GM23338 (cell line): Measurements from ENCODE around the gene KRTAP4-1. TPM values are rescaled to one million over a fixed set of nuclear protein-coding genes. Genes with fewer than 3 reads are reported as not detected.

Experiments
- ATAC-seq: fragments of 200-7000 bp; cut with Tn5 transposase; 3 replicates; pipeline ENCODE4 v1.9.1; 2020
- DNase-seq: peaks from one replicate; pipeline ENCODE4 v3.0.0-alpha.2; 2015; ENCODE audit warnings: low spot score
- H2AFZ ChIP-seq: fragments of 200-600 bp; sonication (generic); 2 replicates; pipeline ENCODE4 v1.8.0; 2016; ENCODE audit warnings: antibody characterized with exemption, mild to moderate bottlenecking, moderate library complexity
- H3F3A ChIP-seq: fragments of 200-600 bp; sonication (generic); replicated peaks from 2 replicates; pipeline ENCODE4 v1.8.0; 2017; ENCODE audit warnings: antibody characterized with exemption, mixed run types, low read depth
- H3K27ac ChIP-seq: fragments of 200-600 bp; sonication (generic); 2 replicates; pipeline ENCODE4 v1.6.1; 2016; ENCODE audit warnings: low read depth
- H3K27me3 ChIP-seq: fragments of 200-600 bp; sonication (generic); 2 replicates; pipeline ENCODE4 v1.8.0; 2016; ENCODE audit warnings: mild to moderate bottlenecking, mixed run types, moderate library complexity; ENCODE audit not compliant: insufficient read depth
- H3K36me3 ChIP-seq: fragments of 200-600 bp; sonication (generic); 2 replicates; pipeline ENCODE4 v1.8.0; 2016; ENCODE audit warnings: mild to moderate bottlenecking; ENCODE audit not compliant: insufficient read depth
- H3K4me1 ChIP-seq: fragments of 200-600 bp; sonication (generic); 2 replicates; pipeline ENCODE4 v1.8.0; 2016; ENCODE audit warnings: mild to moderate bottlenecking, moderate library complexity; ENCODE audit not compliant: insufficient read depth
- H3K4me2 ChIP-seq: fragments of 200-600 bp; sonication (generic); 2 replicates; pipeline ENCODE4 v1.7.1; 2017; ENCODE audit warnings: mixed run types
- H3K4me3 ChIP-seq: fragments of 200-600 bp; sonication (generic); 2 replicates; pipeline ENCODE4 v1.6.1; 2016; ENCODE audit warnings: mixed run types
- H3K79me2 ChIP-seq: fragments of 200-600 bp; sonication (generic); replicated peaks from 2 replicates; pipeline ENCODE4 v1.8.0; 2017; ENCODE audit warnings: mild to moderate bottlenecking; ENCODE audit not compliant: insufficient read depth
- H3K9me2 ChIP-seq: fragments of 200-600 bp; sonication (generic); 2 replicates; pipeline ENCODE4 v1.8.0; 2017; ENCODE audit not compliant: insufficient read depth
- H4K20me1 ChIP-seq: fragments of 200-600 bp; sonication (generic); replicated peaks from 2 replicates; pipeline ENCODE4 v1.8.0; 2017; ENCODE audit warnings: mild to moderate bottlenecking; ENCODE audit not compliant: insufficient read depth
- H3K27ac Mint-ChIP-seq: 2 replicates; pipeline ENCODE4 v1.8.0; 2020; ENCODE audit warnings: inconsistent platforms, mild to moderate bottlenecking, moderate library complexity, mixed read lengths
- H3K27me3 Mint-ChIP-seq: 3 replicates; pipeline ENCODE4 v1.8.0; 2022; ENCODE audit warnings: low read depth, mild to moderate bottlenecking, moderate library complexity, mixed read lengths, inconsistent platforms; ENCODE audit not compliant: insufficient read depth, poor library complexity
- H3K36me3 Mint-ChIP-seq: 3 replicates; pipeline ENCODE4 v1.8.0; 2021; ENCODE audit warnings: low read depth, mild to moderate bottlenecking, inconsistent platforms, moderate library complexity, mixed read lengths
- H3K4me1 Mint-ChIP-seq: 3 replicates; pipeline ENCODE4 v1.8.0; 2020; ENCODE audit warnings: mild to moderate bottlenecking, inconsistent platforms, mixed read lengths
- H3K4me3 Mint-ChIP-seq: 3 replicates; pipeline ENCODE4 v1.8.0; 2021; ENCODE audit warnings: moderate library complexity, mild to moderate bottlenecking, inconsistent platforms, mixed read lengths
- H3K9me3 Mint-ChIP-seq: 3 replicates; pipeline ENCODE4 v1.8.0; 2020; ENCODE audit warnings: moderate library complexity, mild to moderate bottlenecking, inconsistent platforms, mixed read lengths
- CREB1 ChIP-seq: fragments of 250-450 bp; sonication (Bioruptor Pico); IDR thresholded peaks from 2 replicates; pipeline ENCODE4 v1.5.0; 2020; ENCODE audit warnings: low read depth, mild to moderate bottlenecking, moderate library complexity
- EZH2 ChIP-seq: fragments of 200-600 bp; sonication (generic); IDR thresholded peaks from one replicate; pipeline ENCODE4 v1.8.0; 2017; ENCODE audit warnings: antibody characterized with exemption, mild to moderate bottlenecking, low read depth; ENCODE audit not compliant: unreplicated experiment
- EZH2phosphoT487 ChIP-seq: fragments of 200-600 bp; sonication (generic); IDR thresholded peaks from one replicate; pipeline ENCODE4 v1.8.1; 2018; ENCODE audit warnings: antibody characterized with exemption; ENCODE audit not compliant: unreplicated experiment
- JUNB ChIP-seq: IDR thresholded peaks from one replicate; pipeline ENCODE4 v1.6.1; 2016; ENCODE audit warnings: antibody characterized with exemption; ENCODE audit not compliant: unreplicated experiment
- NANOG ChIP-seq: IDR thresholded peaks from 2 replicates; pipeline ENCODE4 v1.6.1; 2016; ENCODE audit warnings: antibody characterized with exemption, borderline replicate concordance
- POLR2AphosphoS5 ChIP-seq: IDR thresholded peaks from 2 replicates; pipeline ENCODE4 v1.6.1; 2016; ENCODE audit warnings: antibody characterized with exemption, low read depth
- STAT1 ChIP-seq: IDR thresholded peaks from one replicate; pipeline ENCODE4 v1.6.1; 2016; ENCODE audit warnings: antibody characterized with exemption; ENCODE audit not compliant: unreplicated experiment
- ZNF114 ChIP-seq: fragments of 250-450 bp; sonication (Bioruptor Pico); IDR thresholded peaks from 2 replicates; pipeline ENCODE4 v1.5.0; 2020; ENCODE audit warnings: mild to moderate bottlenecking, moderate library complexity
- ZNF331 ChIP-seq: fragments of 250-450 bp; sonication (Bioruptor Pico); IDR thresholded peaks from 2 replicates; pipeline ENCODE4 v1.5.0; 2020; ENCODE audit warnings: low read depth, mild to moderate bottlenecking, moderate library complexity
- polyA plus RNA-seq: library from polyadenylated mRNA; unstranded; fragments of >200 nt; fragmentation: Nextera tagmentation; extraction: Ambion mirVana; gene quantifications from 2 replicates; pipeline ENCODE4 v1.2.1, GENCODE V29; 2016
- total RNA-seq: library from RNA; depleted of rRNA; stranded (reverse); fragments of >200 nt; shearing (Covaris generic); gene quantifications from 2 replicates; pipeline ENCODE4 v1.2.3, GENCODE V29; 2014
- TF ChIP-seq, protein P1 (sequence below): IDR thresholded peaks from one replicate; pipeline ENCODE4 v1.6.1; 2018; ENCODE audit warnings: antibody characterized with exemption; ENCODE audit not compliant: unreplicated experiment
- TF ChIP-seq, protein P2 (sequence below): fragments of 250-450 bp; sonication (Bioruptor Pico); IDR thresholded peaks from 2 replicates; pipeline ENCODE4 v1.5.0; 2020; ENCODE audit warnings: mild to moderate bottlenecking, moderate library complexity
- TF ChIP-seq, protein P3 (sequence below): IDR thresholded peaks from 2 replicates; pipeline ENCODE4 v1.6.1; 2016; ENCODE audit warnings: antibody characterized with exemption
- TF ChIP-seq, protein P4 (sequence below), 2 experiments: fragments of 200-600 bp in 1 of 2; sonication (generic) in 1 of 2; conservative IDR thresholded peaks; 2 replicates each; pipeline versions ENCODE4 v1.5.1 to v1.6.1; 2016 to 2017; ENCODE audit warnings: antibody characterized with exemption in 2 of 2, low read depth in 2 of 2, mild to moderate bottlenecking in 2 of 2, moderate library complexity in 1 of 2

Gene KRTAP4-1
- total and polyA plus RNA-seq, 2 experiments from 2014 or later = not detected

DNA sequence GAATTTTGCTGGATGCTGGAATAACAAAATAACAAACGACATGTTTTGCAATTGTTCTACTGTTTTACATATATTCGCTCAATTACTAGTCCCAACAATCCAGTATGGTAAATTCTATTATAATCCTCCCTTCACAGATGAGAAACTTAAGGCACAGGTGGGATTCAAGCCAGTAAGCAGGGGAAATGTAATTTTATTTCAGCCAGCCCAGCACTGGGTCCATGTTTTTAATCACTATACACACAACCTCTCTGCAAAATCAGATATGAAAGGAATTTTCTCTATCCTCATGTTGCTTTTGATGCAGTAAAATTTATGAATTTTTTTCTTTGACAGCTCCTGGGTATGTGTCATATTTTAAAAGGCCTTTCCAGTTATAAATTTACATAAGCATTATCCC lies 39.5 kb downstream of the KRTAP4-1 start:
- peaks cover 3% of the 10 kb centered on the region; the same call in 2 of the 3 replicates for H3K4me1 Mint-ChIP-seq

More for the DNA sequence above, 39.5 kb downstream of the KRTAP4-1 start:
- H3K4me3 Mint-ChIP-seq = no peak overlapping the region
- H3K27me3 Mint-ChIP-seq = peaks cover 5% of the 10 kb centered on the region
- H3K4me2 ChIP-seq = no peak overlapping the region
- H4K20me1 ChIP-seq = no peaks in the 10 kb centered on the region
- no peaks in the 10 kb centered on the region; the same call in 1 of the 2 replicates for H3K36me3 ChIP-seq
- H3K79me2 ChIP-seq = no peaks in the 10 kb centered on the region
- no peak overlapping the region for H2AFZ ChIP-seq
- no peak overlapping the region for H3K27ac ChIP-seq
- ATAC-seq (no peak), DNase-seq (no peak)
- no peak overlapping the region for H3K27ac Mint-ChIP-seq
- H3K9me2 ChIP-seq = 0 out of 2 replicates have a peak, but pooled peaks cover 3% of the 10 kb centered on the region
- 0 out of 2 replicates have a peak, but pooled peaks cover 3% of the 10 kb centered on the region for H3K4me1 ChIP-seq
- H3K9me3 Mint-ChIP-seq = peaks cover 33% of the 10 kb centered on the region
- H3K36me3 Mint-ChIP-seq = peaks cover 22% of the 10 kb centered on the region
- no peak overlapping the region for H3K4me3 ChIP-seq
- no peaks in the 10 kb centered on the region for H3F3A ChIP-seq
- TF ChIP-seq, protein P1, sequence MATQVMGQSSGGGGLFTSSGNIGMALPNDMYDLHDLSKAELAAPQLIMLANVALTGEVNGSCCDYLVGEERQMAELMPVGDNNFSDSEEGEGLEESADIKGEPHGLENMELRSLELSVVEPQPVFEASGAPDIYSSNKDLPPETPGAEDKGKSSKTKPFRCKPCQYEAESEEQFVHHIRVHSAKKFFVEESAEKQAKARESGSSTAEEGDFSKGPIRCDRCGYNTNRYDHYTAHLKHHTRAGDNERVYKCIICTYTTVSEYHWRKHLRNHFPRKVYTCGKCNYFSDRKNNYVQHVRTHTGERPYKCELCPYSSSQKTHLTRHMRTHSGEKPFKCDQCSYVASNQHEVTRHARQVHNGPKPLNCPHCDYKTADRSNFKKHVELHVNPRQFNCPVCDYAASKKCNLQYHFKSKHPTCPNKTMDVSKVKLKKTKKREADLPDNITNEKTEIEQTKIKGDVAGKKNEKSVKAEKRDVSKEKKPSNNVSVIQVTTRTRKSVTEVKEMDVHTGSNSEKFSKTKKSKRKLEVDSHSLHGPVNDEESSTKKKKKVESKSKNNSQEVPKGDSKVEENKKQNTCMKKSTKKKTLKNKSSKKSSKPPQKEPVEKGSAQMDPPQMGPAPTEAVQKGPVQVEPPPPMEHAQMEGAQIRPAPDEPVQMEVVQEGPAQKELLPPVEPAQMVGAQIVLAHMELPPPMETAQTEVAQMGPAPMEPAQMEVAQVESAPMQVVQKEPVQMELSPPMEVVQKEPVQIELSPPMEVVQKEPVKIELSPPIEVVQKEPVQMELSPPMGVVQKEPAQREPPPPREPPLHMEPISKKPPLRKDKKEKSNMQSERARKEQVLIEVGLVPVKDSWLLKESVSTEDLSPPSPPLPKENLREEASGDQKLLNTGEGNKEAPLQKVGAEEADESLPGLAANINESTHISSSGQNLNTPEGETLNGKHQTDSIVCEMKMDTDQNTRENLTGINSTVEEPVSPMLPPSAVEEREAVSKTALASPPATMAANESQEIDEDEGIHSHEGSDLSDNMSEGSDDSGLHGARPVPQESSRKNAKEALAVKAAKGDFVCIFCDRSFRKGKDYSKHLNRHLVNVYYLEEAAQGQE = no peak
- TF ChIP-seq ZNF114 (CRISPR knock-in tag) (no peak), STAT1 (no peak), CREB1 (CRISPR knock-in tag) (no peak), ZNF331 (CRISPR knock-in tag) (no peak), JUNB (no peak), NANOG (no peak), POLR2AphosphoS5 (no peak), EZH2 (no peak), EZH2phosphoT487 (no peak)
- TF ChIP-seq, protein P2, sequence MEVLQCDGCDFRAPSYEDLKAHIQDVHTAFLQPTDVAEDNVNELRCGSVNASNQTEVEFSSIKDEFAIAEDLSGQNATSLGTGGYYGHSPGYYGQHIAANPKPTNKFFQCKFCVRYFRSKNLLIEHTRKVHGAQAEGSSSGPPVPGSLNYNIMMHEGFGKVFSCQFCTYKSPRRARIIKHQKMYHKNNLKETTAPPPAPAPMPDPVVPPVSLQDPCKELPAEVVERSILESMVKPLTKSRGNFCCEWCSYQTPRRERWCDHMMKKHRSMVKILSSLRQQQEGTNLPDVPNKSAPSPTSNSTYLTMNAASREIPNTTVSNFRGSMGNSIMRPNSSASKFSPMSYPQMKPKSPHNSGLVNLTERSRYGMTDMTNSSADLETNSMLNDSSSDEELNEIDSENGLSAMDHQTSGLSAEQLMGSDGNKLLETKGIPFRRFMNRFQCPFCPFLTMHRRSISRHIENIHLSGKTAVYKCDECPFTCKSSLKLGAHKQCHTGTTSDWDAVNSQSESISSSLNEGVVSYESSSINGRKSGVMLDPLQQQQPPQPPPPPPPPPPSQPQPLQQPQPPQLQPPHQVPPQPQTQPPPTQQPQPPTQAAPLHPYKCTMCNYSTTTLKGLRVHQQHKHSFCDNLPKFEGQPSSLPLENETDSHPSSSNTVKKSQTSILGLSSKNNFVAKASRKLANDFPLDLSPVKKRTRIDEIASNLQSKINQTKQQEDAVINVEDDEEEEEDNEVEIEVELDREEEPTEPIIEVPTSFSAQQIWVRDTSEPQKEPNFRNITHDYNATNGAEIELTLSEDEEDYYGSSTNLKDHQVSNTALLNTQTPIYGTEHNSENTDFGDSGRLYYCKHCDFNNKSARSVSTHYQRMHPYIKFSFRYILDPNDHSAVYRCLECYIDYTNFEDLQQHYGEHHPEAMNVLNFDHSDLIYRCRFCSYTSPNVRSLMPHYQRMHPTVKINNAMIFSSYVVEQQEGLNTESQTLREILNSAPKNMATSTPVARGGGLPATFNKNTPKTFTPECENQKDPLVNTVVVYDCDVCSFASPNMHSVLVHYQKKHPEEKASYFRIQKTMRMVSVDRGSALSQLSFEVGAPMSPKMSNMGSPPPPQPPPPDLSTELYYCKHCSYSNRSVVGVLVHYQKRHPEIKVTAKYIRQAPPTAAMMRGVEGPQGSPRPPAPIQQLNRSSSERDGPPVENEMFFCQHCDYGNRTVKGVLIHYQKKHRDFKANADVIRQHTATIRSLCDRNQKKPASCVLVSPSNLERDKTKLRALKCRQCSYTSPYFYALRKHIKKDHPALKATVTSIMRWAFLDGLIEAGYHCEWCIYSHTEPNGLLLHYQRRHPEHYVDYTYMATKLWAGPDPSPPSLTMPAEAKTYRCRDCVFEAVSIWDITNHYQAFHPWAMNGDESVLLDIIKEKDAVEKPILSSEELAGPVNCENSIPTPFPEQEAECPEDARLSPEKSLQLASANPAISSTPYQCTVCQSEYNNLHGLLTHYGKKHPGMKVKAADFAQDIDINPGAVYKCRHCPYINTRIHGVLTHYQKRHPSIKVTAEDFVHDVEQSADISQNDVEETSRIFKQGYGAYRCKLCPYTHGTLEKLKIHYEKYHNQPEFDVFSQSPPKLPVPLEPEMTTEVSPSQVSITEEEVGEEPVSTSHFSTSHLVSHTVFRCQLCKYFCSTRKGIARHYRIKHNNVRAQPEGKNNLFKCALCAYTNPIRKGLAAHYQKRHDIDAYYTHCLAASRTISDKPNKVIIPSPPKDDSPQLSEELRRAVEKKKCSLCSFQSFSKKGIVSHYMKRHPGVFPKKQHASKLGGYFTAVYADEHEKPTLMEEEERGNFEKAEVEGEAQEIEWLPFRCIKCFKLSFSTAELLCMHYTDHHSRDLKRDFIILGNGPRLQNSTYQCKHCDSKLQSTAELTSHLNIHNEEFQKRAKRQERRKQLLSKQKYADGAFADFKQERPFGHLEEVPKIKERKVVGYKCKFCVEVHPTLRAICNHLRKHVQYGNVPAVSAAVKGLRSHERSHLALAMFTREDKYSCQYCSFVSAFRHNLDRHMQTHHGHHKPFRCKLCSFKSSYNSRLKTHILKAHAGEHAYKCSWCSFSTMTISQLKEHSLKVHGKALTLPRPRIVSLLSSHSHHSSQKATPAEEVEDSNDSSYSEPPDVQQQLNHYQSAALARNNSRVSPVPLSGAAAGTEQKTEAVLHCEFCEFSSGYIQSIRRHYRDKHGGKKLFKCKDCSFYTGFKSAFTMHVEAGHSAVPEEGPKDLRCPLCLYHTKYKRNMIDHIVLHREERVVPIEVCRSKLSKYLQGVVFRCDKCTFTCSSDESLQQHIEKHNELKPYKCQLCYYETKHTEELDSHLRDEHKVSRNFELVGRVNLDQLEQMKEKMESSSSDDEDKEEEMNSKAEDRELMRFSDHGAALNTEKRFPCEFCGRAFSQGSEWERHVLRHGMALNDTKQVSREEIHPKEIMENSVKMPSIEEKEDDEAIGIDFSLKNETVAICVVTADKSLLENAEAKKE (CRISPR knock-in tag) = no peak
- TF ChIP-seq, protein P3, sequence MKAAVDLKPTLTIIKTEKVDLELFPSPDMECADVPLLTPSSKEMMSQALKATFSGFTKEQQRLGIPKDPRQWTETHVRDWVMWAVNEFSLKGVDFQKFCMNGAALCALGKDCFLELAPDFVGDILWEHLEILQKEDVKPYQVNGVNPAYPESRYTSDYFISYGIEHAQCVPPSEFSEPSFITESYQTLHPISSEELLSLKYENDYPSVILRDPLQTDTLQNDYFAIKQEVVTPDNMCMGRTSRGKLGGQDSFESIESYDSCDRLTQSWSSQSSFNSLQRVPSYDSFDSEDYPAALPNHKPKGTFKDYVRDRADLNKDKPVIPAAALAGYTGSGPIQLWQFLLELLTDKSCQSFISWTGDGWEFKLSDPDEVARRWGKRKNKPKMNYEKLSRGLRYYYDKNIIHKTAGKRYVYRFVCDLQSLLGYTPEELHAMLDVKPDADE = no peak
- TF ChIP-seq, protein P4, sequence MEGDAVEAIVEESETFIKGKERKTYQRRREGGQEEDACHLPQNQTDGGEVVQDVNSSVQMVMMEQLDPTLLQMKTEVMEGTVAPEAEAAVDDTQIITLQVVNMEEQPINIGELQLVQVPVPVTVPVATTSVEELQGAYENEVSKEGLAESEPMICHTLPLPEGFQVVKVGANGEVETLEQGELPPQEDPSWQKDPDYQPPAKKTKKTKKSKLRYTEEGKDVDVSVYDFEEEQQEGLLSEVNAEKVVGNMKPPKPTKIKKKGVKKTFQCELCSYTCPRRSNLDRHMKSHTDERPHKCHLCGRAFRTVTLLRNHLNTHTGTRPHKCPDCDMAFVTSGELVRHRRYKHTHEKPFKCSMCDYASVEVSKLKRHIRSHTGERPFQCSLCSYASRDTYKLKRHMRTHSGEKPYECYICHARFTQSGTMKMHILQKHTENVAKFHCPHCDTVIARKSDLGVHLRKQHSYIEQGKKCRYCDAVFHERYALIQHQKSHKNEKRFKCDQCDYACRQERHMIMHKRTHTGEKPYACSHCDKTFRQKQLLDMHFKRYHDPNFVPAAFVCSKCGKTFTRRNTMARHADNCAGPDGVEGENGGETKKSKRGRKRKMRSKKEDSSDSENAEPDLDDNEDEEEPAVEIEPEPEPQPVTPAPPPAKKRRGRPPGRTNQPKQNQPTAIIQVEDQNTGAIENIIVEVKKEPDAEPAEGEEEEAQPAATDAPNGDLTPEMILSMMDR (conservative IDR thresholded peaks at IDR 0.05; ENCODE audit: low read depth in 2 of 2) = no peak
- no peaks in the 10 kb centered on the region for H3K27me3 ChIP-seq
